Uterus (tissue), 4 donors: ENCODE data around the gene RIOK3. TPM values are rescaled to one million over a fixed set of nuclear protein-coding genes. Genes with fewer than 3 reads are reported as not detected.
"Not testable (repeated sequence)": the region's sequence is repeated elsewhere in the genome, so short reads cannot be mapped to it uniquely, and the experiment has no call there.

ENCODE experiments used
- DNase-seq, 2 donors: peaks; one replicate each; pipeline ENCODE4 v3.0.0-alpha.2; 2019 to 2020
- H3K27ac ChIP-seq, 2 donors: fragments of 200-600 bp; sonication (generic); 1 replicate in 1 of 2; 2 replicates in 1 of 2; pipeline ENCODE4 v1.5.1; 2016 to 2018
- H3K27me3 ChIP-seq, 2 donors: fragments of 200-600 bp; sonication (generic); one replicate each; pipeline ENCODE4 v1.5.1; 2018 to 2019; ENCODE audit warnings: control low read depth in 1 of 2
- H3K36me3 ChIP-seq, 2 donors: fragments of 200-600 bp; sonication (generic); one replicate each; pipeline ENCODE4 v1.5.1; 2019; ENCODE audit warnings: control low read depth in 1 of 2
- H3K4me1 ChIP-seq, 2 donors: fragments of 200-600 bp; sonication (generic); one replicate each; pipeline ENCODE4 v1.5.1; 2018 to 2019; ENCODE audit warnings: control low read depth in 1 of 2
- H3K4me3 ChIP-seq, 2 donors: fragments of 200-600 bp; sonication (generic); 1 replicate in 1 of 2; 2 replicates in 1 of 2; pipeline ENCODE4 v1.5.1; 2018 to 2019; ENCODE audit warnings: mild to moderate bottlenecking in 1 of 2
- H3K9me3 ChIP-seq, 2 donors: fragments of 200-600 bp; sonication (generic); one replicate each; pipeline ENCODE4 v1.5.1; 2019; ENCODE audit warnings: control low read depth in 1 of 2
- POLR2A ChIP-seq, 2 donors: fragments of 450-650 bp; IDR thresholded peaks; one replicate each; pipeline ENCODE4 v1.6.1; 2016; ENCODE audit warnings: antibody characterized with exemption in 2 of 2, mild to moderate bottlenecking in 1 of 2, moderate library complexity in 1 of 2
- intact Hi-C: fragments of 100-400 bp; cut with DNase I; formaldehyde crosslinking; loops from one replicate; pipeline ENCODE4 v1.15.1; 2023; ENCODE audit warnings: low total_unique reads
- total RNA-seq, 4 donors: library from RNA; depleted of rRNA in 3 of 4; stranded (reverse); fragments of >200 nt in 3 of 4; gene quantifications; one replicate each; pipeline versions ENCODE4 v1.1.0 to v1.2.4, GENCODE V29; 2014 to 2023
- TF ChIP-seq, protein P1 (sequence below), 4 experiments: fragments of 200-600 bp in 2 of 4; fragments of 450-650 bp in 2 of 4; sonication (generic) in 2 of 4; IDR thresholded peaks; one replicate each; pipeline ENCODE4 v1.5.1; 2016 to 2019; ENCODE audit warnings: antibody characterized with exemption in 4 of 4, mild to moderate bottlenecking in 2 of 4, moderate library complexity in 1 of 4
- donor health status: DM: yes; HTN: yes; CAD: no.

The RIOK3 gene
- total RNA-seq, 4 donors from 2014 or later = 14.4 to 53.3 (median 39.8) TPM

- Histone ChIP-seq H3K4me1 (no peaks in the 10 kb centered on the region), H3K27ac (no peak overlapping the region), H3K4me3 (no peak overlapping the region), H3K9me3 (no peaks in the 10 kb centered on the region), H3K36me3 (no peaks in the 10 kb centered on the region), H3K27me3 (no peaks in the 10 kb centered on the region)
- no peak for TF ChIP-seq POLR2A (IDR thresholded peaks at IDR 0.05)
- TF ChIP-seq, protein P1, sequence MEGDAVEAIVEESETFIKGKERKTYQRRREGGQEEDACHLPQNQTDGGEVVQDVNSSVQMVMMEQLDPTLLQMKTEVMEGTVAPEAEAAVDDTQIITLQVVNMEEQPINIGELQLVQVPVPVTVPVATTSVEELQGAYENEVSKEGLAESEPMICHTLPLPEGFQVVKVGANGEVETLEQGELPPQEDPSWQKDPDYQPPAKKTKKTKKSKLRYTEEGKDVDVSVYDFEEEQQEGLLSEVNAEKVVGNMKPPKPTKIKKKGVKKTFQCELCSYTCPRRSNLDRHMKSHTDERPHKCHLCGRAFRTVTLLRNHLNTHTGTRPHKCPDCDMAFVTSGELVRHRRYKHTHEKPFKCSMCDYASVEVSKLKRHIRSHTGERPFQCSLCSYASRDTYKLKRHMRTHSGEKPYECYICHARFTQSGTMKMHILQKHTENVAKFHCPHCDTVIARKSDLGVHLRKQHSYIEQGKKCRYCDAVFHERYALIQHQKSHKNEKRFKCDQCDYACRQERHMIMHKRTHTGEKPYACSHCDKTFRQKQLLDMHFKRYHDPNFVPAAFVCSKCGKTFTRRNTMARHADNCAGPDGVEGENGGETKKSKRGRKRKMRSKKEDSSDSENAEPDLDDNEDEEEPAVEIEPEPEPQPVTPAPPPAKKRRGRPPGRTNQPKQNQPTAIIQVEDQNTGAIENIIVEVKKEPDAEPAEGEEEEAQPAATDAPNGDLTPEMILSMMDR (IDR thresholded peaks at IDR 0.05) = no peak
- intact Hi-C loops = no loop called here
- no peak for DNase-seq
Observed at GRCh38 chr18:23424616-23425015, 28.5 kb upstream of the RIOK3 start.

- no peaks in the 10 kb centered on the region for H3K9me3 ChIP-seq
Observed at GRCh38 chr18:23428821-23429220, 24.3 kb upstream of the RIOK3 start.

DNA sequence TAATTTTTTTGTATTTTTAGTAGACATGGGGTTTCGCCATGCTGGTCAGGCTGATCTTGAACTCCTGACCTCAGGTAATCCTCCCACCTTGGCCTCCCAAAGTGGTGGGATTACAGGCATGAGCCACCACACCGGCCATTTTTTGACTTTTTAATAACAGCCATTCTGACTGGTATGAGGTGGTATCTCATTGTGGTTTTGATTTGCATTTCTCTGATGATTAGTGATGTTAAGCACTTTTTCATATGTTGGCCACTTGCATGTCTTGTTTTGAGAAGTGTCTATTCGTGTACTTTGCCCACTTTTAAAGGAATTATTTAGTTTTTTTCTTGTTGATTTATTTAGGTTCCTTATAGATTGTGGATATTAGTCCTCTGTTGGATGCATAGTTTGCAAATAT lies 23.5 kb upstream of the RIOK3 start:
- DNase-seq, H3K36me3 ChIP-seq, H3K4me1 ChIP-seq, H3K27me3 ChIP-seq, H3K4me3 ChIP-seq, H3K9me3 ChIP-seq, intact Hi-C loops, H3K27ac ChIP-seq: not testable (repeated sequence)

More at GRCh38 chr18:23428821-23429220, 24.3 kb upstream of the RIOK3 start:
- no peak for DNase-seq
- Histone ChIP-seq H3K4me1 (no peaks in the 10 kb centered on the region), H3K36me3 (no peaks in the 10 kb centered on the region), H3K4me3 (no peak overlapping the region), H3K27me3 (no peaks in the 10 kb centered on the region), H3K27ac (no peak overlapping the region)
- TF ChIP-seq POLR2A (IDR thresholded peaks at IDR 0.05) = no peak
- TF ChIP-seq, protein P1 (IDR thresholded peaks at IDR 0.05) = no peak
- intact Hi-C loops = no loop called here

GRCh38 chr18:23433360-23433759 lies 19.7 kb upstream of the RIOK3 start:
- Histone ChIP-seq H3K36me3 (no peaks in the 10 kb centered on the region), H3K4me3 (no peak overlapping the region), H3K27ac (no peak overlapping the region), H3K4me1 (no peaks in the 10 kb centered on the region), H3K27me3 (no peaks in the 10 kb centered on the region), H3K9me3 (no peaks in the 10 kb centered on the region)
- DNase-seq = no peak
- TF ChIP-seq, protein P1 (IDR thresholded peaks at IDR 0.05) = no peak
- TF ChIP-seq POLR2A (IDR thresholded peaks at IDR 0.05) = no peak
- intact Hi-C loops = no loop called here

- intact Hi-C loops = no loop called here
- TF ChIP-seq, protein P1 (IDR thresholded peaks at IDR 0.05) = no peak
- peak in 1 of 2 donors; percentile 29 for TF ChIP-seq POLR2A (IDR thresholded peaks at IDR 0.05)
- peak overlapping the region; percentile 71 to 74 for H3K27ac ChIP-seq
- peak; percentile 79 to 81 for DNase-seq
- no peaks in the 10 kb centered on the region for H3K9me3 ChIP-seq
- H3K4me1 ChIP-seq = no peaks in the 10 kb centered on the region
- H3K4me3 ChIP-seq = peak overlapping the region; percentile 59 to 81
- H3K27me3 ChIP-seq = no peaks in the 10 kb centered on the region
- H3K36me3 ChIP-seq = no peaks in the 10 kb centered on the region
Observed at GRCh38 chr18:23437357-23438045, 15.6 kb upstream of the RIOK3 start.

DNA sequence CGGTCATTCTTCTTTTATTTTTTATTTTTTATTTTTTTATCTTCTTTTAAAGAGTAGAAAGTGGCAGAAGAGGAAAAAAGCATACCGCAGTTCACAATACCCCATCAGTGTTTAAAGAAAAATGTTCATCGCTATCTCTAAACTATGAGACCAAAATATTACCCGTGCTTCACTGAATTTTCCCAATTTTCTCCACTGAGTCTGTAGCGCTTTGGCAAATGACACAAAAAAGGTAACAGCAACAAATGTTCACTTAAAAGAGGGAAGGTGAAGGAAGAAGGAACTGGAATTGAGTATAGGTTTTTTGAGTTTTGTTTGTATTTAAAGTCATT lies 15.1 kb upstream of the RIOK3 start:
- Histone ChIP-seq H3K9me3 (no peaks in the 10 kb centered on the region), H3K27ac (peak overlapping the region; percentile 71 to 74), H3K4me3 (peak overlapping the region; percentile 59 to 81), H3K27me3 (no peaks in the 10 kb centered on the region), H3K4me1 (no peaks in the 10 kb centered on the region), H3K36me3 (no peaks in the 10 kb centered on the region)
- intact Hi-C loops = no loop called here
- no peak for DNase-seq
- TF ChIP-seq POLR2A (IDR thresholded peaks at IDR 0.05) = no peak
- TF ChIP-seq, protein P1 (IDR thresholded peaks at IDR 0.05) = no peak
